ENCODE measurements around the gene ZNF343.

Gene ZNF343

GRCh38 chr20:2473516-2473915, 35.2 kb downstream of the ZNF343 start:
- DNase-seq (ENCODE audit: low read depth), result no peak

- peak; percentile 94 for DNase-seq (ENCODE audit: low read depth)
Observed at GRCh38 chr20:2470423-2471193, 38.1 kb downstream of the ZNF343 start, which contains the start of gene SNRPB. Gene SNRPB, minus strand, starts transcription at chr20:2470789. Its CDS starts 99 bp downstream, at chr20:2470690.

GRCh38 chr20:2469991-2470422, 38.7 kb downstream of the ZNF343 start:
- peak; percentile 43 for DNase-seq (ENCODE audit: low read depth)

GRCh38 chr20:2468581-2469407, 39.9 kb downstream of the ZNF343 start:
- DNase-seq (ENCODE audit: low read depth), result no peak

- no peak for DNase-seq (ENCODE audit: low read depth)
Observed at GRCh38 chr20:2467412-2467811, 41.3 kb downstream of the ZNF343 start.

GRCh38 chr20:2465100-2465499, 43.6 kb downstream of the ZNF343 start:
- no peak for DNase-seq (ENCODE audit: low read depth)

GRCh38 chr20:2463616-2464365, 44.9 kb downstream of the ZNF343 start:
- DNase-seq (ENCODE audit: low read depth), result no peak

GRCh38 chr20:2462484-2462883, 46.2 kb downstream of the ZNF343 start:
- no peak for DNase-seq (ENCODE audit: low read depth)

GRCh38 chr20:2460752-2461424, 47.8 kb downstream of the ZNF343 start:
- DNase-seq (ENCODE audit: low read depth), result no peak

GRCh38 chr20:2459981-2460751, 48.5 kb downstream of the ZNF343 start:
- no peak for DNase-seq (ENCODE audit: low read depth)

GRCh38 chr20:2458919-2459499, 49.7 kb downstream of the ZNF343 start:
- DNase-seq (ENCODE audit: low read depth), result no peak

GRCh38 chr20:2455771-2456497, 52.8 kb downstream of the ZNF343 start:
- no peak for DNase-seq (ENCODE audit: low read depth)

- no peak for DNase-seq (ENCODE audit: low read depth)
Observed at GRCh38 chr20:2453792-2454191, 54.9 kb downstream of the ZNF343 start.

GRCh38 chr20:2451939-2452732, 56.6 kb downstream of the ZNF343 start:
- peak; percentile 42 for DNase-seq (ENCODE audit: low read depth)

- DNase-seq (ENCODE audit: low read depth), result no peak
Observed at GRCh38 chr20:2451422-2451821, 57.3 kb downstream of the ZNF343 start.

- DNase-seq (ENCODE audit: low read depth), result no peak
Observed at GRCh38 chr20:2449386-2449785, 59.3 kb downstream of the ZNF343 start.

GRCh38 chr20:2446845-2447244, 61.9 kb downstream of the ZNF343 start:
- DNase-seq (ENCODE audit: low read depth), result no peak
